ENCODE results near the gene CNGB1.
"Not testable (repeated sequence)": the region's sequence is repeated elsewhere in the genome, so short reads cannot be mapped to it uniquely, and the experiment has no call there.

The CNGB1 gene

GRCh38 chr16:57946181-57946801 is 24.6 kb downstream of the CNGB1 start:
- H3K4me1 Mint-ChIP-seq = peaks cover 4% of the 10 kb centered on the region
- no peaks in the 10 kb centered on the region for H3K9me3 Mint-ChIP-seq
- TF ChIP-seq, protein P1, sequence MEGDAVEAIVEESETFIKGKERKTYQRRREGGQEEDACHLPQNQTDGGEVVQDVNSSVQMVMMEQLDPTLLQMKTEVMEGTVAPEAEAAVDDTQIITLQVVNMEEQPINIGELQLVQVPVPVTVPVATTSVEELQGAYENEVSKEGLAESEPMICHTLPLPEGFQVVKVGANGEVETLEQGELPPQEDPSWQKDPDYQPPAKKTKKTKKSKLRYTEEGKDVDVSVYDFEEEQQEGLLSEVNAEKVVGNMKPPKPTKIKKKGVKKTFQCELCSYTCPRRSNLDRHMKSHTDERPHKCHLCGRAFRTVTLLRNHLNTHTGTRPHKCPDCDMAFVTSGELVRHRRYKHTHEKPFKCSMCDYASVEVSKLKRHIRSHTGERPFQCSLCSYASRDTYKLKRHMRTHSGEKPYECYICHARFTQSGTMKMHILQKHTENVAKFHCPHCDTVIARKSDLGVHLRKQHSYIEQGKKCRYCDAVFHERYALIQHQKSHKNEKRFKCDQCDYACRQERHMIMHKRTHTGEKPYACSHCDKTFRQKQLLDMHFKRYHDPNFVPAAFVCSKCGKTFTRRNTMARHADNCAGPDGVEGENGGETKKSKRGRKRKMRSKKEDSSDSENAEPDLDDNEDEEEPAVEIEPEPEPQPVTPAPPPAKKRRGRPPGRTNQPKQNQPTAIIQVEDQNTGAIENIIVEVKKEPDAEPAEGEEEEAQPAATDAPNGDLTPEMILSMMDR (IDR thresholded peaks at IDR 0.05; ENCODE audit: unreplicated experiment in 3 of 3) = no peak
- peaks cover 10% of the 10 kb centered on the region for H3K27me3 Mint-ChIP-seq (ENCODE audit: low read depth)
- H3K4me3 Mint-ChIP-seq = no peak overlapping the region
- H3K27ac Mint-ChIP-seq = no peak overlapping the region
- H3K36me3 Mint-ChIP-seq (ENCODE audit: low read depth) = no peaks in the 10 kb centered on the region

DNA sequence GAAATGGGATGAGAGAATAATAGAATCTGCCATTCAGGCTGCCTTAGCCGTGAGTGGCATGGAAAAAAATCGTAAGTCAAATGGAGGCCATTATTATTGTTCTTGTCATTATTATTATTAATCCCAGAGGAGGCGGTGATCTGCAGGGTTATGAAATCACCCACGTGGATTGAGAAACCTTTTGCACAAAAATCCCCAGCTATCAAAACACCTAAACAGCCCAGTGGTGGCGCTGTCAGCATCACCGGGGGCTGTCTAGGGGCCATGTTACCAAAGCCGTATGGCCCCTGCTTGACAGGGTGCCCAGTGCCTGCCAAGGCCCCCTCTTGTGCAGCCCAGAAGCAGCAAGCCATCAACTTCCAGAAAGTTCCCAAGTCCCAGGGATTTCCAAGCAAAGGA is 25.2 kb downstream of the CNGB1 start:
- Mint-ChIP-seq H3K4me3 (no peak overlapping the region), H3K27me3 (ENCODE audit: low read depth) (peaks cover 11% of the 10 kb centered on the region), H3K4me1 (peaks cover 4% of the 10 kb centered on the region), H3K27ac (no peak overlapping the region), H3K36me3 (ENCODE audit: low read depth) (no peaks in the 10 kb centered on the region), H3K9me3 (no peaks in the 10 kb centered on the region)
- TF ChIP-seq, protein P1 (IDR thresholded peaks at IDR 0.05; ENCODE audit: unreplicated experiment in 3 of 3) = no peak

DNA sequence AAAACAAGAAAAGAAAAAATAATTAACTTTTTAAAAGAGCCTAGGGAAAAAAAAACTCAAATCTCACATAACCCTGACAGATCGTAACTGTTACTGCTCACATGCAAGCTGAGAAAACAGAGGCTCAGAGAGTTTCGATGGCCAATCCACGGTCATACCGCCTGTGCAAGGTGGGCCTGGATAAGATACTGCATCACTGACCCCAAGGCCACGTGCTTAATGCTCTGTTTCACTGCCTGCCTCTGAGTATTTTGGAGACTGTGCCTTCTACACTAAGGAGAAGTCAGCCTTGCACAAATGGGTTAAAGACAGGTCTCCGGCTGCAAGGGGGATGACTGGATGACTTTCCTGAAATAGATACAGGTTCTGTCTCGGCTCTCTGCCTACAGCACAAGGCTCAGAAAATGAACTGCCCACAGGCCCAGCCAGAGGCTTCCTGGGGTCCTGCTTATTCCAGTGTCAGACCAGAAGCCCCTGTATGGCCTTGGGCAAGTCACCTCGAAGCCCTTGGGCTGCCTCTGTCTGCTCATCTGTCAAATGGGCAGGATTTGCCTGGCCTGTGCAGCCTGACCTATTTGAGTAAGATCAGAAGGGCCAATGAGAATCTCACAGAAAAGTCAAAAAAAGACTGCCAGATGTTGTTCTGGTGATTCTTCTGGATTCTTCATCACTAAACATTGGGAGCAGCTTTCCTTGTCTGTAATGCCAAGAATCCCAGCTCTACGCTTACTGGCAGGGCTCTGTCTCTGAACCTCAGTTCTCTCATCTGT is 25.8 kb downstream of the CNGB1 start:
- H3K36me3 Mint-ChIP-seq (ENCODE audit: low read depth) = no peaks in the 10 kb centered on the region
- H3K9me3 Mint-ChIP-seq = no peaks in the 10 kb centered on the region
- H3K4me3 Mint-ChIP-seq = no peak overlapping the region
- TF ChIP-seq, protein P1 (IDR thresholded peaks at IDR 0.05; ENCODE audit: unreplicated experiment in 3 of 3) = no peak
- H3K4me1 Mint-ChIP-seq = peaks cover 4% of the 10 kb centered on the region
- H3K27me3 Mint-ChIP-seq (ENCODE audit: low read depth) = peaks cover 11% of the 10 kb centered on the region
- no peak overlapping the region for H3K27ac Mint-ChIP-seq

DNA sequence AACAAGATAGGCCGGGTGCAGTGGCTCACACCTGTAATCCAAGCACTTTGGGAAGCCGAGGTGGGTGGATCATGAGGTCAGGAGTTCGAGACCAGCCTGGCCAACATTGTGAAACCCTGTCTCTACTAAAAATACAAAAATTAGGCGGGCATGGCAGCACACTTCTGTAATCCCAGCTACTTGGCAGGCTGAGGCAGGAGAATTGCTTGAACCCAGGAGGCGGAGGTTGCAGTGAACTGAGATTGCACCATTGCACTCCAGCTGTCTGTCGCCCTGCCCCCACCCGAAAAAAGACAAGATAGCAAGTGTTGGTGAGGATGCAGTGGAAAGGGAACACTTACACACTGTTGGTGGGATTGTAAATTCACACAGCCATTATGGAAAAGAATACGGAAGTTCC is 27.5 kb downstream of the CNGB1 start:
- not testable (repeated sequence) for H3K27ac Mint-ChIP-seq; H3K4me3 Mint-ChIP-seq; H3K4me1 Mint-ChIP-seq; H3K9me3 Mint-ChIP-seq; H3K36me3 Mint-ChIP-seq (ENCODE audit: low read depth)
- peaks cover 15% of the 10 kb centered on the region for H3K27me3 Mint-ChIP-seq (ENCODE audit: low read depth)

- not testable (repeated sequence) for H3K4me3 Mint-ChIP-seq; H3K9me3 Mint-ChIP-seq; H3K4me1 Mint-ChIP-seq; H3K36me3 Mint-ChIP-seq (ENCODE audit: low read depth); H3K27ac Mint-ChIP-seq
- peaks cover 19% of the 10 kb centered on the region for H3K27me3 Mint-ChIP-seq (ENCODE audit: low read depth)
These were observed 29.0 kb downstream of the CNGB1 start for GRCh38 chr16:57941901-57942300.

DNA sequence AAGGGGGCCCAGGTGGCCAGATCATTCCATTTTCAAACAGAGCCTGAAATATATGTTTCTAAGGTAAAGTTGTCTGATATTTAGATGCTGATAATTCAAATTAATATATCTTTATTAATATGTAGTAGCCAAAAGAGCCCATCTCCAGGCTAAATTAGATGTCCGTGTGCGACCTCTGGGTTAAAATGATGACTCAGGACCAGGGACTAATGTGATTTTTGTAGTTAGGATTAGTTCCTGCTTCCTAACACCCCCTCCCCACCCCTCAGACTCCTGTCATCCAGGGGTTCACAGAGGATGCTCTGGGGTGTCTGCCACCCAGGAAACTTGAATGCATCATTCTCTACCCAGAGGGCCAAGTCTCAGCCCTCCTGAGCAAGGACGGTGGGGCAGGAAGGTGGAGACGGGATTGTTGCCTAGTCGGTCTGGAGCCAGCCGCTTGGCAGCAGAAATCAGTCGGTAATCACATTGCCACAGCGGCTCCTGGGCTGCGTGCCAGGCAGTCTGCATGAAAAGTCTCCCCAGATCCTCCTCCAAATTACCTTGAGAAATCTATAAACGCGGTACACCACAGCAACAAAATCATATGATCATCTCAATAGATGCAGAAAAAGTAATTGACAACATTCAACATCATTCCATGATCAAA is 29.8 kb downstream of the CNGB1 start:
- Mint-ChIP-seq H3K27ac (no peak overlapping the region), H3K36me3 (ENCODE audit: low read depth) (no peaks in the 10 kb centered on the region), H3K4me1 (peaks cover 4% of the 10 kb centered on the region), H3K4me3 (no peak overlapping the region), H3K27me3 (ENCODE audit: low read depth) (peaks cover 21% of the 10 kb centered on the region), H3K9me3 (no peaks in the 10 kb centered on the region)
- TF ChIP-seq, protein P1 (IDR thresholded peaks at IDR 0.05; ENCODE audit: unreplicated experiment in 3 of 3) = no peak

Measured in nephron (organoid).